HL-60 (cell line): ENCODE data around the gene TCF15.

Experiments
- DNase-seq, 2 experiments: peaks; one replicate each; pipeline ENCODE4 v3.0.0-alpha.2; 2010 to 2020; ENCODE audit warnings: low read depth in 1 of 2, low spot score in 1 of 2
- H3K27ac ChIP-seq: fragments of 250-450 bp; sonication (Bioruptor Pico); replicated peaks from 2 replicates; pipeline ENCODE4 v1.5.1; 2020; ENCODE audit warnings: mild to moderate bottlenecking, moderate library complexity
- H3K27me3 ChIP-seq: fragments of 250-450 bp; sonication (Bioruptor Pico); 2 replicates; pipeline ENCODE4 v1.5.1; 2021; ENCODE audit warnings: mild to moderate bottlenecking, moderate library complexity; ENCODE audit not compliant: insufficient read depth, poor library complexity, severe bottlenecking
- H3K4me3 ChIP-seq: replicated peaks from 2 replicates; pipeline ENCODE4 v1.5.1; 2011; ENCODE audit warnings: mild to moderate bottlenecking, control low read depth, low read length; ENCODE audit not compliant: insufficient read depth
- GABPA ChIP-seq: IDR thresholded peaks from 2 replicates; pipeline ENCODE4 v1.6.1; 2012; ENCODE audit warnings: low read depth
- POLR2AphosphoS5 ChIP-seq: IDR thresholded peaks from 2 replicates; pipeline ENCODE4 v1.6.1; 2012; ENCODE audit warnings: low read depth
- SPI1 ChIP-seq: IDR thresholded peaks from 2 replicates; pipeline ENCODE4 v1.6.1; 2012; ENCODE audit warnings: low read depth, mild to moderate bottlenecking, borderline replicate concordance
- TF ChIP-seq, protein P1 (sequence below): IDR thresholded peaks from 2 replicates; pipeline ENCODE4 v1.6.1; 2012; ENCODE audit warnings: low read depth; ENCODE audit not compliant: insufficient replicate concordance
- TF ChIP-seq, protein P2 (sequence below): IDR thresholded peaks from one replicate; pipeline ENCODE4 v1.5.1; 2011; ENCODE audit warnings: low read length, control low read depth, inconsistent platforms; ENCODE audit not compliant: insufficient read depth

The TCF15 gene

DNA sequence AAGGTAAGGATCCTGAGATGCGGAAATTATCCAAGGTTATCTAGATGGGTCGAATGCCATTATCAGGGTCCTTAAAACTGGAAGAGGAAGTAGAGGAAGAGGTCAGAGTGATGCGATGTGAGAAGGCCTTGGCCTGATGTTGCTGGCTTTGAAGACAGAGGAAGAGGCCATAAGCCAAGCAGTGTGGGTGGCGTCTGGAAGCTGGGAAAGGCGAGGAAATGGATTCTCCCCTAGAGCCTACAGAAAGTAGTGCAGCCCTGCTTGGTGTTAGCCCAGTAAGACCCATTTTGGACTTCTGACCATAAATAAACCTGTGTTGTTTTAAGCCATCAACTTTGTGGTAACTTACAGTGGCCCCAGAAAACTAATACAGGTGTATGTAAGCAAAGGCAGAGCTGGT lies 40.8 kb upstream of the TCF15 start:
- Histone ChIP-seq H3K4me3 (no peak overlapping the region), H3K27me3 (no peaks in the 10 kb centered on the region), H3K27ac (no peak overlapping the region)
- TF ChIP-seq POLR2AphosphoS5 (no peak), SPI1 (no peak), GABPA (no peak)
- TF ChIP-seq, protein P1, sequence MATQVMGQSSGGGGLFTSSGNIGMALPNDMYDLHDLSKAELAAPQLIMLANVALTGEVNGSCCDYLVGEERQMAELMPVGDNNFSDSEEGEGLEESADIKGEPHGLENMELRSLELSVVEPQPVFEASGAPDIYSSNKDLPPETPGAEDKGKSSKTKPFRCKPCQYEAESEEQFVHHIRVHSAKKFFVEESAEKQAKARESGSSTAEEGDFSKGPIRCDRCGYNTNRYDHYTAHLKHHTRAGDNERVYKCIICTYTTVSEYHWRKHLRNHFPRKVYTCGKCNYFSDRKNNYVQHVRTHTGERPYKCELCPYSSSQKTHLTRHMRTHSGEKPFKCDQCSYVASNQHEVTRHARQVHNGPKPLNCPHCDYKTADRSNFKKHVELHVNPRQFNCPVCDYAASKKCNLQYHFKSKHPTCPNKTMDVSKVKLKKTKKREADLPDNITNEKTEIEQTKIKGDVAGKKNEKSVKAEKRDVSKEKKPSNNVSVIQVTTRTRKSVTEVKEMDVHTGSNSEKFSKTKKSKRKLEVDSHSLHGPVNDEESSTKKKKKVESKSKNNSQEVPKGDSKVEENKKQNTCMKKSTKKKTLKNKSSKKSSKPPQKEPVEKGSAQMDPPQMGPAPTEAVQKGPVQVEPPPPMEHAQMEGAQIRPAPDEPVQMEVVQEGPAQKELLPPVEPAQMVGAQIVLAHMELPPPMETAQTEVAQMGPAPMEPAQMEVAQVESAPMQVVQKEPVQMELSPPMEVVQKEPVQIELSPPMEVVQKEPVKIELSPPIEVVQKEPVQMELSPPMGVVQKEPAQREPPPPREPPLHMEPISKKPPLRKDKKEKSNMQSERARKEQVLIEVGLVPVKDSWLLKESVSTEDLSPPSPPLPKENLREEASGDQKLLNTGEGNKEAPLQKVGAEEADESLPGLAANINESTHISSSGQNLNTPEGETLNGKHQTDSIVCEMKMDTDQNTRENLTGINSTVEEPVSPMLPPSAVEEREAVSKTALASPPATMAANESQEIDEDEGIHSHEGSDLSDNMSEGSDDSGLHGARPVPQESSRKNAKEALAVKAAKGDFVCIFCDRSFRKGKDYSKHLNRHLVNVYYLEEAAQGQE: no peak
- TF ChIP-seq, protein P2, sequence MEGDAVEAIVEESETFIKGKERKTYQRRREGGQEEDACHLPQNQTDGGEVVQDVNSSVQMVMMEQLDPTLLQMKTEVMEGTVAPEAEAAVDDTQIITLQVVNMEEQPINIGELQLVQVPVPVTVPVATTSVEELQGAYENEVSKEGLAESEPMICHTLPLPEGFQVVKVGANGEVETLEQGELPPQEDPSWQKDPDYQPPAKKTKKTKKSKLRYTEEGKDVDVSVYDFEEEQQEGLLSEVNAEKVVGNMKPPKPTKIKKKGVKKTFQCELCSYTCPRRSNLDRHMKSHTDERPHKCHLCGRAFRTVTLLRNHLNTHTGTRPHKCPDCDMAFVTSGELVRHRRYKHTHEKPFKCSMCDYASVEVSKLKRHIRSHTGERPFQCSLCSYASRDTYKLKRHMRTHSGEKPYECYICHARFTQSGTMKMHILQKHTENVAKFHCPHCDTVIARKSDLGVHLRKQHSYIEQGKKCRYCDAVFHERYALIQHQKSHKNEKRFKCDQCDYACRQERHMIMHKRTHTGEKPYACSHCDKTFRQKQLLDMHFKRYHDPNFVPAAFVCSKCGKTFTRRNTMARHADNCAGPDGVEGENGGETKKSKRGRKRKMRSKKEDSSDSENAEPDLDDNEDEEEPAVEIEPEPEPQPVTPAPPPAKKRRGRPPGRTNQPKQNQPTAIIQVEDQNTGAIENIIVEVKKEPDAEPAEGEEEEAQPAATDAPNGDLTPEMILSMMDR: no peak
- DNase-seq: no peak

DNA sequence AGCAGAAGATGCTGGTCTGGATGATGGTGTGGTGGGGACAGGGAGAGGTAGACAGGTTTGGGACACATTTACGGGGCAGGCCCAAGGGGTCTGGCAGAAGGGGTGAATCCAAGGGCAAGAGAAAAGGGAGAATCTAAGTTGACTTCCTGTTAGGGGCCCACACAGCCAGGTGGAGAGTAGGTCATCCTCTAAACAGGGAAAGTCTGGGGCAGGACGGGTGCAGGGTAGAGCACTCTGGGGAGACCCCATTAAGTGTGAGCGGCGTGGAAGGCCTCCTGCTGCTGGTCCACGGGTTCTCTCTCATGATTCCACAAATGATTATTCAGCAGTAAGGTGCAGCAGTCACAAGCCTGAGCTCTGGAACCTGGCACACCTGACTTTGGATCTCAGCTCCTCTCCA lies 40.2 kb upstream of the TCF15 start:
- no peak overlapping the region for H3K27ac ChIP-seq
- H3K4me3 ChIP-seq: no peak overlapping the region
- no peaks in the 10 kb centered on the region for H3K27me3 ChIP-seq
- no peak for DNase-seq
- no peak for TF ChIP-seq GABPA
- TF ChIP-seq, protein P1: no peak

DNA sequence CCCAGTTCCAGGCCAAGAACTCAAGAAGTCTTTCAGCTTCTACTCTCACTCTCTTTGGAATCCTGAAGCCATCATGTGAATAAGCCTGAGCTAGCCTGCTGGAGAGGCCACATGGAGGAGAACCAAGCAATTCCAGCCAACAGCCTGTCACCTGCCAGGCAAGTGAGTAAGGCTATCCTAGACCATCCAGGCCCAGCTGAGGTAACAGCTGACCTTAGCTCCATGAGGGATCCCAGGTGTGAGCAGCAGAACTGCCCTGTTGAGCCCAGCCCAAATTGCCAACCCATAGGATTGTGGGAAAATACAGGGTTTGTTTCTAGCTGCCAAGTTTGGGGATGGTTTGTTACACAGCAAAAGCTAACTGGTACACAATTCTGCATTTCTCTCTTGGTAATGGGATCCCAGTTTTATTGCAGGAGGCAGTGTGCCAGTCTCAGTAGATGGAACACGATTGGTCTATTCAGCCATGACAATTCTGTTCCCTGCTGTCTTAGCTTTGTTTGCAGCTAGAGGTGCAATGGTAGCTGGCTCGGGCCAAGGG lies 37.4 kb upstream of the TCF15 start:
- TF ChIP-seq POLR2AphosphoS5 (no peak), GABPA (no peak), SPI1 (no peak)
- TF ChIP-seq, protein P1: no peak
- TF ChIP-seq, protein P2: no peak
- no peak overlapping the region for H3K4me3 ChIP-seq
- no peak for DNase-seq
- H3K27me3 ChIP-seq: no peaks in the 10 kb centered on the region
- H3K27ac ChIP-seq: no peak overlapping the region
